ENCODE results near the gene BTN2A1. TPM values are rescaled to one million over a fixed set of nuclear protein-coding genes. Genes with fewer than 3 reads are reported as not detected.

Gene BTN2A1
- 16.0 to 28.0 TPM (median 20.9 TPM) in 5 replicates for total RNA-seq (2022; extraction: Qiagen RNA extraction)

GRCh38 chr6:26457806-26458688, at the start of gene BTN2A1:
TSS of gene BTN2A1 (plus strand) at chr6:26457955. CDS start at chr6:26458637, 682 bp downstream.

GRCh38 chr6:26500102-26500501, 42.3 kb downstream of the BTN2A1 start, which contains the start of gene BTN1A1:
TSS of gene BTN1A1 (plus strand) at chr6:26500303. CDS start at chr6:26501287, 984 bp downstream.

Other genes starting within 250 kb of the BTN2A1 start
- gene BTN3A2, start 92.8 kb upstream of the BTN2A1 start, total RNA-seq (2022; extraction: Qiagen RNA extraction), result 2.8 to 4.3 TPM (median 3.5 TPM) in 5 replicates
- gene BTN2A2, start 74.8 kb upstream of the BTN2A1 start, total RNA-seq (2022; extraction: Qiagen RNA extraction), result 5.5 to 6.7 TPM (median 6.0 TPM) in 5 replicates
- 2.0 to 3.2 TPM (median 2.5 TPM) in 5 replicates for gene BTN3A1, start 55.7 kb upstream of the BTN2A1 start, total RNA-seq (2022; extraction: Qiagen RNA extraction)
- gene BTN3A3, start 17.5 kb upstream of the BTN2A1 start, total RNA-seq (2022; extraction: Qiagen RNA extraction), result 0.39 to 1.0 TPM (median 0.63 TPM) in 5 replicates
- gene BTN1A1, start 42.3 kb downstream of the BTN2A1 start, total RNA-seq (2022; extraction: Qiagen RNA extraction), result not detected in 5 replicates
- 61.3 to 91.7 TPM (median 78.5 TPM) in 5 replicates for gene HMGN4, start 80.4 kb downstream of the BTN2A1 start, total RNA-seq (2022; extraction: Qiagen RNA extraction)
- 12.7 to 14.6 TPM (median 14.1 TPM) in 5 replicates for gene ABT1, start 139.0 kb downstream of the BTN2A1 start, total RNA-seq (2022; extraction: Qiagen RNA extraction)
- 4.9 to 6.9 TPM (median 5.5 TPM) in 5 replicates for gene ZNF322, start 201.8 kb downstream of the BTN2A1 start, total RNA-seq (2022; extraction: Qiagen RNA extraction)

Measured in A549 treated with Hydrocortisone at 1 μM for 4 hours (cell line).